AG09319 (cell line): ENCODE data around the gene XG.
A peak's percentile ranks its signal among the peaks of the same experiment; 100 is the strongest.
"Not testable (repeated sequence)": the region's sequence is repeated elsewhere in the genome, so short reads cannot be mapped to it uniquely, and the experiment has no call there.

Source experiments
- DNase-seq: peaks from one replicate; pipeline ENCODE4 v3.0.0-alpha.2; 2010; ENCODE audit warnings: low read depth; ENCODE audit errors: extremely low read depth
- CTCF ChIP-seq: IDR thresholded peaks from 2 replicates; pipeline ENCODE4 v1.5.1; 2011; ENCODE audit warnings: low read depth, mild to moderate bottlenecking, inconsistent platforms, low read length, moderate library complexity

Gene XG

GRCh38 chrX:2756548-2756947, 4.7 kb downstream of the XG start:
- no peak for DNase-seq
- no peak for TF ChIP-seq CTCF

- TF ChIP-seq CTCF, result no peak
- DNase-seq, result no peak
Measured at GRCh38 chrX:2761246-2761645, 9.4 kb downstream of the XG start.

- DNase-seq, result not testable (repeated sequence)
Measured at GRCh38 chrX:2762671-2763070, 10.8 kb downstream of the XG start.

GRCh38 chrX:2764766-2765548, 13.1 kb downstream of the XG start:
- DNase-seq, result not testable (repeated sequence)

- no peak for TF ChIP-seq CTCF
Measured at GRCh38 chrX:2765549-2765830, 13.7 kb downstream of the XG start.

GRCh38 chrX:2766906-2767305, 15.1 kb downstream of the XG start:
- DNase-seq, result no peak
- no peak for TF ChIP-seq CTCF

More at GRCh38 chrX:2765549-2765830, 13.7 kb downstream of the XG start:
- DNase-seq, result no peak

GRCh38 chrX:2767631-2768455, 16.0 kb downstream of the XG start:
- TF ChIP-seq CTCF, result no peak
- peak; percentile 29 for DNase-seq

GRCh38 chrX:2769615-2770014, 17.8 kb downstream of the XG start:
- no peak for DNase-seq
- TF ChIP-seq CTCF, result no peak

GRCh38 chrX:2773166-2774055, 21.6 kb downstream of the XG start:
- DNase-seq, result not testable (repeated sequence)
